OCI-LY7 (cell line): ENCODE results near the gene TTC9C. TPM values are rescaled to one million over a fixed set of nuclear protein-coding genes. Genes with fewer than 3 reads are reported as not detected.

ENCODE experiments used
- BruUV-seq: library from RNA; stranded (reverse); fragments of 400-500 nt; replicated peaks from 2 replicates; lab custom pipeline; 2021; lab: Mats Ljungman, UMichigan
- CTCF ChIA-PET: fragments of 300-600 bp; sonication (Branson Sonifier 250); formaldehyde crosslinking; loops from one replicate; lab custom pipeline; 2022; ENCODE audit warnings: antibody characterized with exemption; ENCODE audit not compliant: unreplicated experiment; lab: Charles Lee
- POLR2A ChIA-PET: fragments of 300-600 bp; sonication (Branson Sonifier 250); formaldehyde crosslinking; loops from one replicate; lab custom pipeline; 2022; ENCODE audit warnings: antibody characterized with exemption; lab: Charles Lee
- DNase-seq: peaks from one replicate; pipeline ENCODE4 v3.0.0-alpha.2; 2015; ENCODE audit warnings: low spot score
- H2AFZ ChIP-seq: fragments of 200-600 bp; sonication (generic), shearing (Covaris generic); 2 replicates; pipeline ENCODE4 v1.6.1; 2014; ENCODE audit warnings: mild to moderate bottlenecking, antibody characterized with exemption, low read length, moderate library complexity
- H3K27ac ChIP-seq: fragments of 200-600 bp; sonication (generic); 2 replicates; pipeline ENCODE4 v1.5.1; 2014; ENCODE audit warnings: mixed run types, low read depth, mild to moderate bottlenecking, moderate library complexity, low read length, inconsistent platforms; ENCODE audit not compliant: poor library complexity, severe bottlenecking
- H3K36me3 ChIP-seq: fragments of 200-600 bp; sonication (generic); 2 replicates; pipeline ENCODE4 v1.6.1; 2014; ENCODE audit warnings: mild to moderate bottlenecking, antibody characterized with exemption, low read length, moderate library complexity, mixed read lengths; ENCODE audit not compliant: insufficient read depth
- H3K4me1 ChIP-seq: fragments of 200-600 bp; sonication (generic); 2 replicates; pipeline ENCODE4 v1.5.1; 2014; ENCODE audit warnings: mild to moderate bottlenecking, low read length; ENCODE audit not compliant: insufficient read depth, poor library complexity, severe bottlenecking
- H3K4me2 ChIP-seq: fragments of 200-600 bp; sonication (generic); 2 replicates; pipeline ENCODE4 v1.6.1; 2014; ENCODE audit warnings: mild to moderate bottlenecking, low read length
- H3K4me3 ChIP-seq: fragments of 200-600 bp; sonication (generic); 2 replicates; pipeline ENCODE4 v1.5.1; 2014; ENCODE audit warnings: mild to moderate bottlenecking, low read depth, low read length; ENCODE audit not compliant: poor library complexity, severe bottlenecking
- H3K79me2 ChIP-seq: fragments of 200-600 bp; sonication (generic); 2 replicates; pipeline ENCODE4 v1.6.1; 2016; ENCODE audit warnings: low read depth, mild to moderate bottlenecking, low read length, moderate library complexity, mixed read lengths; ENCODE audit not compliant: insufficient read depth
- H3K9me2 ChIP-seq: fragments of 200-600 bp; sonication (generic); 2 replicates; pipeline ENCODE4 v1.6.1; 2016; ENCODE audit warnings: mild to moderate bottlenecking, low read length, mixed read lengths; ENCODE audit not compliant: insufficient read depth
- H3K9me3 ChIP-seq: fragments of 200-600 bp; sonication (generic); 2 replicates; pipeline ENCODE4 v1.6.1; 2014; ENCODE audit warnings: mild to moderate bottlenecking, mixed run types, low read length, mixed read lengths
- H4K20me1 ChIP-seq: fragments of 200-600 bp; sonication (generic); 2 replicates; pipeline ENCODE4 v1.6.1; 2014; ENCODE audit warnings: mild to moderate bottlenecking, antibody characterized with exemption, low read length, moderate library complexity, mixed read lengths; ENCODE audit not compliant: insufficient read depth
- CTCF ChIP-seq: fragments of 200-600 bp; sonication (generic); conservative IDR thresholded peaks from 2 replicates; pipeline ENCODE4 v1.5.1; 2014; ENCODE audit warnings: mild to moderate bottlenecking, antibody characterized with exemption, low read length, moderate library complexity, mixed read lengths
- EZH2phosphoT487 ChIP-seq: fragments of 200-600 bp; sonication (generic); IDR thresholded peaks from 2 replicates; pipeline ENCODE4 v1.6.1; 2018; ENCODE audit warnings: low read depth, borderline replicate concordance, mild to moderate bottlenecking, mixed run types, antibody characterized with exemption, low read length, moderate library complexity, mixed read lengths
- intact Hi-C: fragments of 100-400 bp; cut with micrococcal nuclease; formaldehyde crosslinking; loops from one replicate; pipeline ENCODE4 v1.10.0; 2022; ENCODE audit not compliant: unreplicated experiment
- total RNA-seq, 2 experiments: library from RNA; depleted of rRNA in 1 of 2; stranded (reverse); fragments of >200 nt in 1 of 2; shearing (Covaris generic) in 1 of 2; gene quantifications; 2 replicates each; pipeline ENCODE4 v1.2.3, GENCODE V29; 2014 to 2022

Gene TTC9C
- total RNA-seq, 2 experiments from 2014 or later: 51.7 to 70.2 TPM

GRCh38 chr11:62715150-62716130 is 12.8 kb upstream of the TTC9C start:
- Histone ChIP-seq H3K9me3 (no peaks in the 10 kb centered on the region), H4K20me1 (no peaks in the 10 kb centered on the region), H3K4me2 (no peak overlapping the region), H3K4me1 (peaks cover 12% of the 10 kb centered on the region), H3K9me2 (no peaks in the 10 kb centered on the region), H3K79me2 (peaks cover 10% of the 10 kb centered on the region; the same call in 1 of the 2 replicates), H3K36me3 (peaks cover 99% of the 10 kb centered on the region), H3K4me3 (no peak overlapping the region), H2AFZ (no peak overlapping the region), H3K27ac (no peak overlapping the region)
- BruUV-seq: no TSS peak
- POLR2A ChIA-PET: interaction anchor here (0.9 to 1.2 kb wide), 3 partner anchors 12 to 39 kb away, joined by 3 to 6 read pairs (median 4); partner anchors contain the start of genes HNRNPUL2 and ZBTB3
- intact Hi-C loops: no loop called here
- DNase-seq: no peak
- no peak for TF ChIP-seq EZH2phosphoT487
- TF ChIP-seq CTCF: peak; percentile 19; the same call in 1 of the 2 replicates
- CTCF ChIA-PET: no interaction called here

GRCh38 chr11:62716206-62716605 is 12.1 kb upstream of the TTC9C start:
- Histone ChIP-seq H3K9me2 (no peaks in the 10 kb centered on the region), H3K79me2 (peaks cover 15% of the 10 kb centered on the region; the same call in 1 of the 2 replicates), H2AFZ (no peak overlapping the region), H3K4me2 (no peak overlapping the region), H3K4me3 (no peak overlapping the region), H3K9me3 (no peaks in the 10 kb centered on the region), H4K20me1 (no peaks in the 10 kb centered on the region), H3K36me3 (peaks cover 99% of the 10 kb centered on the region), H3K4me1 (peaks cover 12% of the 10 kb centered on the region), H3K27ac (no peak overlapping the region)
- TF ChIP-seq EZH2phosphoT487 (no peak), CTCF (no peak)
- CTCF ChIA-PET: no interaction called here
- BruUV-seq: no TSS peak
- intact Hi-C loops: no loop called here
- DNase-seq: no peak
- POLR2A ChIA-PET: interaction anchor here (0.9 to 1.2 kb wide), 2 partner anchors 11 to 117 kb away, joined by 3 to 6 read pairs; partner anchors contain the start of gene HNRNPUL2
